Suprapubic skin (tissue), 4 donors: Measurements from ENCODE around the gene PGAP6.

Experiments used
- EP300 ChIP-seq: sonication (generic); formaldehyde crosslinking; IDR thresholded peaks from one replicate; pipeline ENCODE4 v1.6.1; 2017; ENCODE audit warnings: antibody characterized with exemption
- POLR2A ChIP-seq, 2 donors: fragments of 450-650 bp; IDR thresholded peaks; one replicate each; pipeline ENCODE4 v1.6.1; 2017; ENCODE audit warnings: antibody characterized with exemption in 2 of 2, mild to moderate bottlenecking in 2 of 2, moderate library complexity in 2 of 2
- POLR2AphosphoS5 ChIP-seq, 3 donors: sonication (generic); formaldehyde crosslinking; IDR thresholded peaks; one replicate each; pipeline ENCODE4 v1.6.1; 2017; ENCODE audit warnings: antibody characterized with exemption in 3 of 3
- TF ChIP-seq, protein P1 (sequence below), 2 donors: fragments of 200-600 bp in 1 of 2; fragments of 450-650 bp in 1 of 2; sonication (generic) in 1 of 2; IDR thresholded peaks; one replicate each; pipeline ENCODE4 v1.5.1; 2016 to 2019; ENCODE audit warnings: antibody characterized with exemption in 2 of 2, mild to moderate bottlenecking in 1 of 2, moderate library complexity in 1 of 2

DNA sequence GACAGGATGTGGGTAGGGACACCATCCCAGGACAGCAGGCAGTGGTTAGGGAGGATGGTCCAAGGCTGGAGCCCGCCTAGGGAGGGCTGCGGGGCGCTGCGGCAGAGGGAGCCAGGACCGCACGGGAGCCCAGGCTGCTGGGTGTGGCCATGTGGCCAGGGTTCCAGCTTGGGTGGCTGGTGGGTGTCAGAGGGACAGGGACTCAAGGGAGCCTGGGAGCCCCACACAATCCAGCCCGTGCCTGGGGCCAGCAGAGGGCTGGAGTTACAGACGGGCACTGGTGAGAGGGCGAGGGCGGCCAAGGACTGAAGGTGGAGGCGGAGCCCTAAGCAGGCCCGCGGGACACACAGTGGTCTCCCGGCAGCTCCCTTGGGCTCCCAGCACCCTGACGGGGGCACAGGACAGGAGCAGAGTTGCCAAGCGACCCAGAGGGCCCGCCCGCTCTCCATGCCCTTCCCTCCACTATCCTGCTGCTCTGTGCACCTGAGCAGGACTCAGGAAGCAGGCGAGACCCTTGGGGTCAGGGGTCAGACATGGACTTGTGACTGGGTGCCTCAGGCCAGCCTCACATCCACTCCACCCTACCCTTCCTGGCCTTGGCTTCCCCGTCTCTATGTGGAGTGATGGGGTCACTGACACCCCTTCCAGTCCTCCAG is 18.5 kb downstream of the PGAP6 start:
- TF ChIP-seq, protein P1, sequence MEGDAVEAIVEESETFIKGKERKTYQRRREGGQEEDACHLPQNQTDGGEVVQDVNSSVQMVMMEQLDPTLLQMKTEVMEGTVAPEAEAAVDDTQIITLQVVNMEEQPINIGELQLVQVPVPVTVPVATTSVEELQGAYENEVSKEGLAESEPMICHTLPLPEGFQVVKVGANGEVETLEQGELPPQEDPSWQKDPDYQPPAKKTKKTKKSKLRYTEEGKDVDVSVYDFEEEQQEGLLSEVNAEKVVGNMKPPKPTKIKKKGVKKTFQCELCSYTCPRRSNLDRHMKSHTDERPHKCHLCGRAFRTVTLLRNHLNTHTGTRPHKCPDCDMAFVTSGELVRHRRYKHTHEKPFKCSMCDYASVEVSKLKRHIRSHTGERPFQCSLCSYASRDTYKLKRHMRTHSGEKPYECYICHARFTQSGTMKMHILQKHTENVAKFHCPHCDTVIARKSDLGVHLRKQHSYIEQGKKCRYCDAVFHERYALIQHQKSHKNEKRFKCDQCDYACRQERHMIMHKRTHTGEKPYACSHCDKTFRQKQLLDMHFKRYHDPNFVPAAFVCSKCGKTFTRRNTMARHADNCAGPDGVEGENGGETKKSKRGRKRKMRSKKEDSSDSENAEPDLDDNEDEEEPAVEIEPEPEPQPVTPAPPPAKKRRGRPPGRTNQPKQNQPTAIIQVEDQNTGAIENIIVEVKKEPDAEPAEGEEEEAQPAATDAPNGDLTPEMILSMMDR (IDR thresholded peaks at IDR 0.05): no peak
- TF ChIP-seq POLR2AphosphoS5 (IDR thresholded peaks at IDR 0.05) (no peak), POLR2A (IDR thresholded peaks at IDR 0.05) (no peak), EP300 (no peak)
